ENCODE measurements around the gene PNCK.

Gene PNCK

GRCh38 chrX:153688506-153688905 lies 14.9 kb upstream of the PNCK start:
- no peak for DNase-seq (ENCODE audit: low read depth in 2 of 2)
- TF ChIP-seq, protein P1, sequence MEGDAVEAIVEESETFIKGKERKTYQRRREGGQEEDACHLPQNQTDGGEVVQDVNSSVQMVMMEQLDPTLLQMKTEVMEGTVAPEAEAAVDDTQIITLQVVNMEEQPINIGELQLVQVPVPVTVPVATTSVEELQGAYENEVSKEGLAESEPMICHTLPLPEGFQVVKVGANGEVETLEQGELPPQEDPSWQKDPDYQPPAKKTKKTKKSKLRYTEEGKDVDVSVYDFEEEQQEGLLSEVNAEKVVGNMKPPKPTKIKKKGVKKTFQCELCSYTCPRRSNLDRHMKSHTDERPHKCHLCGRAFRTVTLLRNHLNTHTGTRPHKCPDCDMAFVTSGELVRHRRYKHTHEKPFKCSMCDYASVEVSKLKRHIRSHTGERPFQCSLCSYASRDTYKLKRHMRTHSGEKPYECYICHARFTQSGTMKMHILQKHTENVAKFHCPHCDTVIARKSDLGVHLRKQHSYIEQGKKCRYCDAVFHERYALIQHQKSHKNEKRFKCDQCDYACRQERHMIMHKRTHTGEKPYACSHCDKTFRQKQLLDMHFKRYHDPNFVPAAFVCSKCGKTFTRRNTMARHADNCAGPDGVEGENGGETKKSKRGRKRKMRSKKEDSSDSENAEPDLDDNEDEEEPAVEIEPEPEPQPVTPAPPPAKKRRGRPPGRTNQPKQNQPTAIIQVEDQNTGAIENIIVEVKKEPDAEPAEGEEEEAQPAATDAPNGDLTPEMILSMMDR (IDR thresholded peaks at IDR 0.05; ENCODE audit: low read depth, low read length), result no peak
- peak overlapping the region; percentile 39 to 52 for H3K4me3 ChIP-seq (replicated peaks in 1 of 2; ENCODE audit: low read depth in 2 of 2, low read length in 2 of 2)

DNA sequence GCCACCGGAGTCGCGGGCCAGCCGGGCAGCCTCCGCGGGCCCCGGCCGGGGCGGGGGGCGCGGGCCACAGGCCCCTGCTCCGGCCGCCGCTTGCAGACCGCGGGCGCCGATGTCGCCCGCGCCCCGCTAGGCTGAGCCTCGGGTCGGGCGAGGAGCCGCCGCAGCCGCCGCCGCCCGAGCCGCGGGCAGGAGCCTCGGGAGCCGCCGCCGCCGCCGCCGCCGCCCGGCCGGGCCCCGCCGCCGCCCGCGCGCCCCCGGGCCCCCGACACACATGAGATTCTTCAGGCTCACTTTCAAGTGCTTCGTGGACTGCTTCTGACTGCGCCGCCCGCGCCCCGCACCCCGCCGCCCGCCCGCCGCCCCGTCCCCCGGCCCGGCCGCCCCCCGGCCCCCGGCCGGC lies 14.5 kb upstream of the PNCK start:
- no peak for DNase-seq (ENCODE audit: low read depth in 2 of 2)
- H3K4me3 ChIP-seq (replicated peaks in 1 of 2; ENCODE audit: low read depth in 2 of 2, low read length in 2 of 2), result no peak overlapping the region
- TF ChIP-seq, protein P1 (IDR thresholded peaks at IDR 0.05; ENCODE audit: low read depth, low read length), result no peak

- H3K4me3 ChIP-seq (replicated peaks in 1 of 2; ENCODE audit: low read depth in 2 of 2, low read length in 2 of 2), result peak within 1 kb of the TSS; percentile 39 to 52
- DNase-seq (ENCODE audit: low read depth in 2 of 2), result peak; percentile 54 to 76
- TF ChIP-seq, protein P1 (IDR thresholded peaks at IDR 0.05; ENCODE audit: low read depth, low read length), result no peak
Measured at GRCh38 chrX:153687121-153688039, 13.8 kb upstream of the PNCK start, which contains the start of gene SLC6A8. SLC6A8 (plus strand) TSS chrX:153687926; CDS start chrX:153688575, 649 bp downstream.

DNA sequence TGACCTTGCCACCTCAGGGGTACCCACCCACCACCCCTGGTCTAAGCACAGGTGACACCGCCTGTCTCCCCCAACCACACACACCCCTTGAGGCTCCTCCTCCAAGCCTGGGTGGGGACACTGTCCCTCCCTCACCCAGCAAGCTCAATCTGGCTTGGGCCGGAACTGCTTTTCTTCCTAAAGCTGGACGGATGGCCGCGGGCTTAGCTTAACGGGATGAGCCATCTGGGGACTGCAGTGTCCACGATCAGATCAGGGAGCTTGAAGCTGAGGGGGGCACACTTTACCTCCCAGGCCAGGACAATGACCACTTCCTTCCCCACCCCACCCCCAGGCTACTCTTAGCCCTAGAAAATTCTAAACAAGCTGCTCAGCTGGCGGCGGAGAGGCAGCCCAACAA lies 13.1 kb upstream of the PNCK start:
- DNase-seq (ENCODE audit: low read depth in 2 of 2), result no peak
- H3K4me3 ChIP-seq (replicated peaks in 1 of 2; ENCODE audit: low read depth in 2 of 2, low read length in 2 of 2), result no peak overlapping the region
- TF ChIP-seq, protein P1 (IDR thresholded peaks at IDR 0.05; ENCODE audit: low read depth, low read length), result no peak

GRCh38 chrX:153685751-153686696 lies 12.4 kb upstream of the PNCK start:
- TF ChIP-seq, protein P1 (IDR thresholded peaks at IDR 0.05; ENCODE audit: low read depth, low read length), result no peak
- H3K4me3 ChIP-seq (replicated peaks in 1 of 2; ENCODE audit: low read depth in 2 of 2, low read length in 2 of 2), result no peak overlapping the region
- no peak for DNase-seq (ENCODE audit: low read depth in 2 of 2)

DNA sequence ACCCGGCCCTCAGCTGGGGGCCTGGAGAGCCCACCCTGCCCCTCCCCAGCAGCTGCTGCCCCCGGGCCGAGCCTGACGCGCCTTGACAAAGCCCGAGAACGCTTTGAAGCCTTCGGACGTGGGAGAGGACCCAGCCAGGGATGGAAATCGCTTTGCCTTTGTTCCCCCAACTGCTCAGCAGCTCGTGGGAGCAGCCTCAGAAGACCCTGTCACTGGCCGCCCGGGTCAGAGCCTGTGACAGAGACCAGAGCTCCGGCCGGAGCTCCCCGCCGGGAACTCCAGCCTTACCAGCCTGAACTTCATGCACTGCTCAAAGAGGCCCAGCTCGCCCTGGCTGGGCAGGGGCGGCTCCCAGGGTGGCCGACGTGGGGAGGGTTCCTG lies 11.5 kb upstream of the PNCK start:
- no peak overlapping the region for H3K4me3 ChIP-seq (replicated peaks in 1 of 2; ENCODE audit: low read depth in 2 of 2, low read length in 2 of 2)
- DNase-seq (ENCODE audit: low read depth in 2 of 2), result no peak
- TF ChIP-seq, protein P1 (IDR thresholded peaks at IDR 0.05; ENCODE audit: low read depth, low read length), result no peak
